ENCODE results near the gene ISG20. TPM values are rescaled to one million over a fixed set of nuclear protein-coding genes. Genes with fewer than 3 reads are reported as not detected.
A peak's percentile ranks its signal among the peaks of the same experiment; 100 is the strongest.

Gene ISG20
- total and polyA plus RNA-seq, 2 donors (not counting 3 experiments of a cell fraction or from before 2014, with no cell fraction given), result 6.4 to 7.5 TPM

GRCh38 chr15:88637841-88638625 lies 783 bp upstream of the ISG20 start:
- DNase-seq (ENCODE audit: low read depth, low spot score) (no peak), FAIRE-seq (no peak)
- H3K27me3 ChIP-seq (ENCODE audit: control insufficient read depth in 2 of 2, insufficient read depth in 2 of 2, low read length in 2 of 2), result no peaks in the 10 kb centered on the region
- H4K20me1 ChIP-seq (replicated peaks; ENCODE audit: control insufficient read depth, extremely low read depth, insufficient read depth, low read length), result no peaks in the 10 kb centered on the region
- H3K4me3 ChIP-seq (replicated peaks in 1 of 3; ENCODE audit: insufficient read depth in 1 of 3, low read depth in 1 of 3, low read length in 3 of 3), result no peak overlapping the region
- no peak for TF ChIP-seq MAX (IDR thresholded peaks at IDR 0.05; ENCODE audit: insufficient read depth, insufficient read length)
- TF ChIP-seq POLR2AphosphoS5 (IDR thresholded peaks at IDR 0.05; ENCODE audit: insufficient read depth, low read depth, low read length), result no peak
- TF ChIP-seq CTCF (IDR thresholded peaks at IDR 0.05; ENCODE audit: extremely low read depth in 1 of 2, insufficient read depth in 1 of 2, low read depth in 1 of 2, low read length in 2 of 2), result no peak
- no peak for TF ChIP-seq FOS (IDR thresholded peaks at IDR 0.05; ENCODE audit: borderline replicate concordance, insufficient read depth, low read length)
- TF ChIP-seq GATA2 (IDR thresholded peaks at IDR 0.05; ENCODE audit: insufficient read depth, insufficient read length, low read depth, low read length), result no peak
- TF ChIP-seq POLR2A (IDR thresholded peaks at IDR 0.05; ENCODE audit: low read depth, low read length), result no peak
- no peak for TF ChIP-seq JUN (IDR thresholded peaks at IDR 0.05; ENCODE audit: borderline replicate concordance, insufficient read depth, insufficient read length, low read depth)
- no peak for TF ChIP-seq MYC (IDR thresholded peaks at IDR 0.05; ENCODE audit: low read depth, low read length)
- no peak for TF ChIP-seq EZH2 (IDR thresholded peaks at IDR 0.05; ENCODE audit: borderline replicate concordance, low read depth, low read length, severe bottlenecking)
- H3K27ac ChIP-seq (ENCODE audit: insufficient read depth, low read depth, low read length), result peak overlapping the region; percentile 86
- H3K9me3 ChIP-seq (replicated peaks; ENCODE audit: control insufficient read depth, insufficient read depth, low read length), result no peaks in the 10 kb centered on the region
- no peaks in the 10 kb centered on the region for H3K79me2 ChIP-seq (ENCODE audit: control insufficient read depth, insufficient read depth, low read length)
- H3K36me3 ChIP-seq (ENCODE audit: control insufficient read depth in 2 of 2, extremely low read depth in 1 of 2, insufficient read depth in 2 of 2, low read length in 2 of 2), result peaks cover 2 to 3% of the 10 kb centered on the region in 2 experiments
- dilution Hi-C loops (cut with MboI; ENCODE audit: extremely low pct_ligation_motif_present, low sequenced_read_pairs) (no loop called here), intact Hi-C loops (cut with micrococcal nuclease) (loop anchor here (1.0 kb wide), 4 partner anchors 8 to 170 kb away; partner anchors contain the start of gene AEN)
- POLR2A ChIA-PET, result interaction anchor here (1.1 to 1.5 kb wide), 4 partner anchors 8 to 171 kb away, joined by 4 to 8 read pairs (median 6); partner anchors contain the start of genes MRPL46 and MRPS11
- BruUV-seq (replicated peaks), result TSS peak; percentile 93
- CTCF ChIA-PET, result interaction anchor here (0.8 to 1.8 kb wide), 11 partner anchors 10 to 267 kb away, joined by 3 to 11 read pairs (median 3); no protein-coding TSS in a partner anchor
- H3K4me2 ChIP-seq (ENCODE audit: insufficient read depth, low read length), result peak overlapping the region; percentile 21
- H3K9me1 ChIP-seq (replicated peaks; ENCODE audit: control insufficient read depth, extremely low read depth, insufficient read depth, low read length), result no peaks in the 10 kb centered on the region
- peak overlapping the region; percentile 67 for H3K9ac ChIP-seq (replicated peaks; ENCODE audit: extremely low read depth, insufficient read depth, low read length)
- H2AFZ ChIP-seq (ENCODE audit: low read depth, low read length), result no peak overlapping the region
- peaks cover 21% of the 10 kb centered on the region for H3K4me1 ChIP-seq (ENCODE audit: control insufficient read depth, extremely low read depth, insufficient read depth, low read length)

Data from endothelial cell of umbilical vein (primary cell).